Heart left ventricle (tissue), 13 donors: ENCODE measurements around the gene SUMF1.

Experiments used
- POLR2A ChIP-seq, 2 donors: fragments of 450-650 bp; IDR thresholded peaks; one replicate each; pipeline ENCODE4 v1.6.1; 2017; ENCODE audit warnings: antibody characterized with exemption in 2 of 2, mild to moderate bottlenecking in 2 of 2, moderate library complexity in 2 of 2
- TF ChIP-seq, protein P1 (sequence below), 12 donors: fragments of 200-600 bp; sonication (generic) in 4 of 12; IDR thresholded peaks; one replicate each; pipeline versions ENCODE4 v1.5.0 to v1.8.0; 2018 to 2022; ENCODE audit warnings: antibody characterized with exemption in 12 of 12, mild to moderate bottlenecking in 5 of 12
- donor health status: ischemic (EF 13 %, LVEDD 7.1; RV severe dilation, severe dysfunction).
- donor health status: DM: no; HTN: yes; CAD: no.
- donor health status: DM: no; HTN: no; CAD: no.
- donor health status: ischemic (EF 25% LVEDD 6.9; RV normal size, moderate dysfunction).
- donor health status: ischemic (EF 25% LVEDD 5.7; RV mildly dilated, moderate dysfunction).
- donor health status: ischemic (EF 35%, LVEDD 5.7; RV mildly dilated, moderate dysfunction).
- donor health status: nonischemic (EF 11% LVEDD 7.7; RV severe dilation, severe dysfunction).
- donor health status: DM: yes; HTN: yes; CAD: no.
- donor health status: PGD.
- donor health status: ischemic (EF 29% LVEDD 5.4; RV normal size, mild dysfunction).
- donor health status: nonischemic (EF 23%, LVEDD 6.1; RV moderate dilation, normal function).

DNA sequence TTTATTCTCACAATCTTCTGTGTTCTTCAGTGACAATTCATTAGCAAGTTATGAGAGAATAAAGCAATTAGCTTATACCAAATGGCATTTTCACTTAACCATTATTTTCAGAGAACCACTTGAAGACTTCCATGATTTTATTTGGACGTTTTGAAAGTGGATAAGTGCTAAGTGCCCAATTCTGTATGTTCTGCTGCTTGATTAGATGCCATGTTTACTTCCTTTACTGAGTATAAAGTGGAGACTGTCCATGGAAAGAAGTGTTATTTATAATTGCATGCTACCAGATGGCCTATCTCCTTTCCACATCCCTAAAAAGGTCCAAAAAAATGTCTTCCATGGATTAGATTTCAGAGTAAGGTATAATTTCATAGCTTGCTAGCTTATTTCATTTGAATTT lies 69.6 kb downstream of the SUMF1 start:
- no peak for TF ChIP-seq POLR2A (IDR thresholded peaks at IDR 0.05)
- TF ChIP-seq, protein P1, sequence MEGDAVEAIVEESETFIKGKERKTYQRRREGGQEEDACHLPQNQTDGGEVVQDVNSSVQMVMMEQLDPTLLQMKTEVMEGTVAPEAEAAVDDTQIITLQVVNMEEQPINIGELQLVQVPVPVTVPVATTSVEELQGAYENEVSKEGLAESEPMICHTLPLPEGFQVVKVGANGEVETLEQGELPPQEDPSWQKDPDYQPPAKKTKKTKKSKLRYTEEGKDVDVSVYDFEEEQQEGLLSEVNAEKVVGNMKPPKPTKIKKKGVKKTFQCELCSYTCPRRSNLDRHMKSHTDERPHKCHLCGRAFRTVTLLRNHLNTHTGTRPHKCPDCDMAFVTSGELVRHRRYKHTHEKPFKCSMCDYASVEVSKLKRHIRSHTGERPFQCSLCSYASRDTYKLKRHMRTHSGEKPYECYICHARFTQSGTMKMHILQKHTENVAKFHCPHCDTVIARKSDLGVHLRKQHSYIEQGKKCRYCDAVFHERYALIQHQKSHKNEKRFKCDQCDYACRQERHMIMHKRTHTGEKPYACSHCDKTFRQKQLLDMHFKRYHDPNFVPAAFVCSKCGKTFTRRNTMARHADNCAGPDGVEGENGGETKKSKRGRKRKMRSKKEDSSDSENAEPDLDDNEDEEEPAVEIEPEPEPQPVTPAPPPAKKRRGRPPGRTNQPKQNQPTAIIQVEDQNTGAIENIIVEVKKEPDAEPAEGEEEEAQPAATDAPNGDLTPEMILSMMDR (IDR thresholded peaks at IDR 0.05), result no peak
